Breast epithelium (tissue), 3 donors: ENCODE measurements around the gene TNFRSF8.

Source experiments
- POLR2A ChIP-seq: fragments of 450-650 bp; IDR thresholded peaks from one replicate; pipeline ENCODE4 v1.6.1; 2016; ENCODE audit warnings: antibody characterized with exemption, mild to moderate bottlenecking, moderate library complexity
- TF ChIP-seq, protein P1 (sequence below), 3 donors: fragments of 450-650 bp; IDR thresholded peaks; one replicate each; pipeline ENCODE4 v1.5.1; 2016 to 2017; ENCODE audit warnings: antibody characterized with exemption in 3 of 3, mild to moderate bottlenecking in 3 of 3, moderate library complexity in 3 of 3

DNA sequence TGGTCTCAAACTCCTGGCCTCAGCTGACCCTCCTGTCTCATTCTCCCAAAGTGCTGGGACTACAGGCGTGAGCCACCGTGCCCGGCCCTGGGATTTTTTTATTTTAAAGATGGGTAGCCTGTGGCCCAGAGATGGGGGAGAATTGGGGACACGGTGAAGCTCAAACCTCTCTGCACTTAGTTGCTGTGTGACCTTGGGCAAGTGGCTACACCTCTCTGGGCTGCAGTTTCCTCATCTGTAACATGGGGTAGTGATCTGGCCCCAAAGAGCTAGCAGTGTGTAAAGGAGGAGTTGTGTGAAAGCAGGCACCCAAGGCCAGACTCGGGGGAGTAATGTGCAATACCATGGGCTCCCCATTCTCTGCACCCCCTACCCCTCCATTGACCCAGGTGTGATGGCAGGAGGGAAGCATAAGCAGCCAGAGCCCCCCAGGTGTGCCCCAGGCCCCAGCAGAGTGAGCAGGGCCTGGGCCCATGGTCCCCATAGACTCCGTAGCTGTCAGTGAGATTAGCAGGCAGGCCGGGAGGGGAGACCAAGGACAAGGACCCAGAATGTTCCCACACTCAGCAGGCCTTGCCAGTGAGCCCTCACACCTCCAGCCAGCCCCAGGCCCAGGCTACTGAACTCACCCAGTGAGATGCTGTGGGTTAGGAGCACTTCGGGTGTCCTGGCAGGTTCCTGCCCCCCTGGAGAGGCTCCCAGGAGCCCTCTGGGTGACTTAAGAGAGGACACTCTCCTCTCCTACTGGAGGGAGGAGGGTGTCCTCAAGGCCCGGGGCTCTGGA is 17.9 kb downstream of the TNFRSF8 start:
- TF ChIP-seq, protein P1, sequence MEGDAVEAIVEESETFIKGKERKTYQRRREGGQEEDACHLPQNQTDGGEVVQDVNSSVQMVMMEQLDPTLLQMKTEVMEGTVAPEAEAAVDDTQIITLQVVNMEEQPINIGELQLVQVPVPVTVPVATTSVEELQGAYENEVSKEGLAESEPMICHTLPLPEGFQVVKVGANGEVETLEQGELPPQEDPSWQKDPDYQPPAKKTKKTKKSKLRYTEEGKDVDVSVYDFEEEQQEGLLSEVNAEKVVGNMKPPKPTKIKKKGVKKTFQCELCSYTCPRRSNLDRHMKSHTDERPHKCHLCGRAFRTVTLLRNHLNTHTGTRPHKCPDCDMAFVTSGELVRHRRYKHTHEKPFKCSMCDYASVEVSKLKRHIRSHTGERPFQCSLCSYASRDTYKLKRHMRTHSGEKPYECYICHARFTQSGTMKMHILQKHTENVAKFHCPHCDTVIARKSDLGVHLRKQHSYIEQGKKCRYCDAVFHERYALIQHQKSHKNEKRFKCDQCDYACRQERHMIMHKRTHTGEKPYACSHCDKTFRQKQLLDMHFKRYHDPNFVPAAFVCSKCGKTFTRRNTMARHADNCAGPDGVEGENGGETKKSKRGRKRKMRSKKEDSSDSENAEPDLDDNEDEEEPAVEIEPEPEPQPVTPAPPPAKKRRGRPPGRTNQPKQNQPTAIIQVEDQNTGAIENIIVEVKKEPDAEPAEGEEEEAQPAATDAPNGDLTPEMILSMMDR (IDR thresholded peaks at IDR 0.05): no peak
- no peak for TF ChIP-seq POLR2A
